SK-N-SH treated with all-trans-retinoic acid at 6 μM for 48 hours (cell line): ENCODE results near the gene ZCCHC2.
A peak's percentile ranks its signal among the peaks of the same experiment; 100 is the strongest.

Experiments
- ATAC-seq: fragments of 200-7000 bp; cut with Tn5 transposase; 3 replicates; pipeline ENCODE4 v1.9.1; 2020; ENCODE audit warnings: mild to moderate bottlenecking, moderate library complexity
- ARNTL ChIP-seq: fragments of 450-650 bp; formaldehyde crosslinking; IDR thresholded peaks from 2 replicates; pipeline ENCODE4 v1.5.0; 2020; ENCODE audit warnings: low read depth, mild to moderate bottlenecking, moderate library complexity, borderline replicate concordance
- BACH2 ChIP-seq: fragments of 250-450 bp; sonication (Bioruptor Pico); IDR thresholded peaks from 2 replicates; pipeline ENCODE4 v1.9.0; 2021; ENCODE audit warnings: mild to moderate bottlenecking, borderline replicate concordance
- CREB5 ChIP-seq: fragments of 250-450 bp; sonication (Bioruptor Pico); IDR thresholded peaks from 2 replicates; pipeline ENCODE4 v1.5.1; 2020; ENCODE audit warnings: low read depth, mild to moderate bottlenecking, moderate library complexity
- CSDC2 ChIP-seq: fragments of 250-450 bp; sonication (Bioruptor Pico); IDR thresholded peaks from 2 replicates; pipeline ENCODE4 v1.5.0; 2020; ENCODE audit warnings: mild to moderate bottlenecking, moderate library complexity
- CSRNP3 ChIP-seq: fragments of 250-450 bp; sonication (Bioruptor Pico); IDR thresholded peaks from 2 replicates; pipeline ENCODE4 v1.5.1; 2021; ENCODE audit warnings: mild to moderate bottlenecking, moderate library complexity
- ESRRG ChIP-seq: fragments of 250-450 bp; sonication (Bioruptor Pico); IDR thresholded peaks from 2 replicates; pipeline ENCODE4 v1.6.1; 2021; ENCODE audit warnings: mild to moderate bottlenecking
- GLIS3 ChIP-seq: fragments of 250-450 bp; sonication (Bioruptor Pico); IDR thresholded peaks from 2 replicates; pipeline ENCODE4 v1.5.0; 2020; ENCODE audit warnings: mild to moderate bottlenecking, moderate library complexity
- ISL1 ChIP-seq: fragments of 250-450 bp; sonication (Bioruptor Pico); IDR thresholded peaks from 2 replicates; pipeline ENCODE4 v2.1.2; 2022; ENCODE audit warnings: mild to moderate bottlenecking, moderate library complexity
- OSR1 ChIP-seq: fragments of 250-450 bp; sonication (Bioruptor Pico); IDR thresholded peaks from 2 replicates; pipeline ENCODE4 v1.8.0; 2022; ENCODE audit warnings: moderate library complexity, mild to moderate bottlenecking, inconsistent platforms
- PATZ1 ChIP-seq: fragments of 250-450 bp; sonication (Bioruptor Pico); IDR thresholded peaks from 2 replicates; pipeline ENCODE4 v1.8.0; 2020; ENCODE audit warnings: mild to moderate bottlenecking, moderate library complexity, borderline replicate concordance
- POU6F1 ChIP-seq: fragments of 250-450 bp; sonication (Bioruptor Pico); IDR thresholded peaks from 2 replicates; pipeline ENCODE4 v1.8.0; 2021; ENCODE audit warnings: low read depth, mild to moderate bottlenecking, moderate library complexity, borderline replicate concordance
- PPARA ChIP-seq: fragments of 250-450 bp; sonication (Bioruptor Pico); IDR thresholded peaks from 2 replicates; pipeline ENCODE4 v1.5.0; 2020; ENCODE audit warnings: mild to moderate bottlenecking, borderline replicate concordance
- RARB ChIP-seq: fragments of 250-450 bp; sonication (Bioruptor Pico); IDR thresholded peaks from 2 replicates; pipeline ENCODE4 v1.8.0; 2021; ENCODE audit warnings: mild to moderate bottlenecking, moderate library complexity
- SNAI2 ChIP-seq: fragments of 250-450 bp; sonication (Bioruptor Pico); IDR thresholded peaks from 2 replicates; pipeline ENCODE4 v1.5.0; 2020; ENCODE audit warnings: mild to moderate bottlenecking, moderate library complexity
- TCF4 ChIP-seq: fragments of 250-450 bp; sonication (Bioruptor Pico); IDR thresholded peaks from 2 replicates; pipeline ENCODE4 v1.8.0; 2021; ENCODE audit warnings: mild to moderate bottlenecking, moderate library complexity, borderline replicate concordance
- TOX ChIP-seq: fragments of 250-450 bp; sonication (Bioruptor Pico); IDR thresholded peaks from 2 replicates; pipeline ENCODE4 v1.8.0; 2021; ENCODE audit warnings: mild to moderate bottlenecking, moderate library complexity, borderline replicate concordance
- TSHZ2 ChIP-seq: fragments of 250-450 bp; sonication (Bioruptor Pico); IDR thresholded peaks from 2 replicates; pipeline ENCODE4 v1.5.0; 2020; ENCODE audit warnings: mild to moderate bottlenecking, moderate library complexity
- ZC3H10 ChIP-seq: fragments of 250-450 bp; sonication (Bioruptor Pico); IDR thresholded peaks from 2 replicates; pipeline ENCODE4 v1.5.1; 2021; ENCODE audit warnings: mild to moderate bottlenecking, moderate library complexity
- ZFP3 ChIP-seq: fragments of 250-450 bp; sonication (Bioruptor Pico); IDR thresholded peaks from 2 replicates; pipeline ENCODE4 v1.5.0; 2020; ENCODE audit warnings: mild to moderate bottlenecking, moderate library complexity
- ZFP30 ChIP-seq: fragments of 450-650 bp; formaldehyde crosslinking; IDR thresholded peaks from 2 replicates; pipeline ENCODE4 v1.5.0; 2022; ENCODE audit warnings: mild to moderate bottlenecking, moderate library complexity
- ZNF565 ChIP-seq: fragments of 450-650 bp; formaldehyde crosslinking; conservative IDR thresholded peaks from 2 replicates; pipeline ENCODE4 v1.5.0; 2020; ENCODE audit warnings: low read depth, mild to moderate bottlenecking, moderate library complexity
- ZNF70 ChIP-seq: fragments of 450-650 bp; formaldehyde crosslinking; IDR thresholded peaks from 2 replicates; pipeline ENCODE4 v1.5.0; 2020; ENCODE audit warnings: mild to moderate bottlenecking, moderate library complexity
- ZNF8 ChIP-seq: fragments of 450-650 bp; formaldehyde crosslinking; IDR thresholded peaks from 2 replicates; pipeline ENCODE4 v1.5.0; 2020; ENCODE audit warnings: mild to moderate bottlenecking, moderate library complexity

ZCCHC2 gene

GRCh38 chr18:62522504-62523254 lies at the start of gene ZCCHC2:
ZCCHC2 (plus strand) TSS chr18:62523025; CDS start chr18:62523425, 400 bp downstream.
- peak; percentile 84 for ATAC-seq
- TF ChIP-seq SNAI2 = no peak
- peak; percentile 65; the same call in 1 of the 2 replicates for TF ChIP-seq ZFP3 (CRISPR knock-in tag)
- TF ChIP-seq PPARA = no peak
- no peak for TF ChIP-seq BACH2 (CRISPR knock-in tag)
- peak; percentile 79; the same call in 1 of the 2 replicates for TF ChIP-seq ARNTL (CRISPR knock-in tag)
- no peak for TF ChIP-seq CSRNP3 (CRISPR knock-in tag)
- no peak for TF ChIP-seq ZNF70 (CRISPR knock-in tag)
- TF ChIP-seq CSDC2 = no peak
- no peak for TF ChIP-seq ZFP30 (CRISPR knock-in tag)
- TF ChIP-seq OSR1 = no peak
- no peak for TF ChIP-seq ZNF8 (CRISPR knock-in tag)
- no peak for TF ChIP-seq GLIS3 (CRISPR knock-in tag)
- no peak for TF ChIP-seq CREB5 (CRISPR knock-in tag)
- 0 out of 2 replicates have a peak, but pooled peaks have one; percentile 35 for TF ChIP-seq POU6F1 (CRISPR knock-in tag)
- no peak for TF ChIP-seq TSHZ2 (CRISPR knock-in tag)
- TF ChIP-seq ESRRG = no peak
- TF ChIP-seq PATZ1 (CRISPR knock-in tag) = no peak
- no peak for TF ChIP-seq ISL1

GRCh38 chr18:62479574-62479973 lies 43.3 kb upstream of the ZCCHC2 start:
- ATAC-seq = no peak
- TF ChIP-seq ZFP3 (CRISPR knock-in tag) (no peak), ESRRG (no peak), ZC3H10 (CRISPR knock-in tag) (no peak), OSR1 (no peak), RARB (no peak), GLIS3 (CRISPR knock-in tag) (no peak), TCF4 (CRISPR knock-in tag) (no peak), TOX (no peak), ZNF565 (CRISPR knock-in tag) (no peak), PPARA (no peak), CSRNP3 (CRISPR knock-in tag) (no peak), CSDC2 (no peak), ARNTL (CRISPR knock-in tag) (no peak), BACH2 (CRISPR knock-in tag) (no peak), SNAI2 (no peak), ISL1 (no peak), TSHZ2 (CRISPR knock-in tag) (no peak), ZNF70 (CRISPR knock-in tag) (no peak)
